HG03196 (cell line): ENCODE data around the gene PGLYRP1.

Source experiments
- ATAC-seq: cut with Tn5 transposase; IDR thresholded peaks from one replicate; pipeline ENCODE4 v1.9.1; 2021; ENCODE audit not compliant: unreplicated experiment

PGLYRP1 gene

GRCh38 chr19:45971260-45971902 is 51.5 kb downstream of the PGLYRP1 start:
- no peak for ATAC-seq

- no peak for ATAC-seq
Observed at GRCh38 chr19:45969676-45970075, 53.2 kb downstream of the PGLYRP1 start.
